Middle frontal gyrus (tissue), 1 donor: Measurements from ENCODE around the gene LCK.
A peak's percentile ranks its signal among the peaks of the same experiment; 100 is the strongest.
"Not testable (repeated sequence)": the region's sequence is repeated elsewhere in the genome, so short reads cannot be mapped to it uniquely, and the experiment has no call there.

Experiments
- DNase-seq: peaks from one replicate; pipeline ENCODE4 v3.0.0-alpha.2; 2015; ENCODE audit warnings: low spot score; ENCODE audit errors: extremely low spot score

LCK gene

DNA sequence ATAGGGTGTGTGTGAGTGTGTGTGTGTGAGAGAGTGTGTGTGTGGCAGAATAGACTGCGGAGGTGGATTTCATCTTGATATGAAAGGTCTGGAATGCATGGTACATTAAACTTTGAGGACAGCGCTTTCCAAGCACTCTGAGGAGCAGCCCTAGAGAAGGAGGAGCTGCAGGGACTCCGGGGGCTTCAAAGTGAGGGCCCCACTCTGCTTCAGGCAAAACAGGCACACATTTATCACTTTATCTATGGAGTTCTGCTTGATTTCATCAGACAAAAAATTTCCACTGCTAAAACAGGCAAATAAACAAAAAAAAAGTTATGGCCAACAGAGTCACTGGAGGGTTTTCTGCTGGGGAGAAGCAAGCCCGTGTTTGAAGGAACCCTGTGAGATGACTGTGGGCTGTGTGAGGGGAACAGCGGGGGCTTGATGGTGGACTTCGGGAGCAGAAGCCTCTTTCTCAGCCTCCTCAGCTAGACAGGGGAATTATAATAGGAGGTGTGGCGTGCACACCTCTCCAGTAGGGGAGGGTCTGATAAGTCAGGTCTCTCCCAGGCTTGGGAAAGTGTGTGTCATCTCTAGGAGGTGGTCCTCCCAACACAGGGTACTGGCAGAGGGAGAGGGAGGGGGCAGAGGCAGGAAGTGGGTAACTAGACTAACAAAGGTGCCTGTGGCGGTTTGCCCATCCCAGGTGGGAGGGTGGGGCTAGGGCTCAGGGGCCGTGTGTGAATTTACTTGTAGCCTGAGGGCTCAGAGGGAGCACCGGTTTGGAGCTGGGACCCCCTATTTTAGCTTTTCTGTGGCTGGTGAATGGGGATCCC is 22.5 kb downstream of the LCK start:
- DNase-seq: no peak

- no peak for DNase-seq
Observed at GRCh38 chr1:32274646-32275340, 23.7 kb downstream of the LCK start.

GRCh38 chr1:32275424-32275823 is 24.4 kb downstream of the LCK start:
- no peak for DNase-seq

GRCh38 chr1:32276032-32276782 is 25.1 kb downstream of the LCK start:
- no peak for DNase-seq

DNA sequence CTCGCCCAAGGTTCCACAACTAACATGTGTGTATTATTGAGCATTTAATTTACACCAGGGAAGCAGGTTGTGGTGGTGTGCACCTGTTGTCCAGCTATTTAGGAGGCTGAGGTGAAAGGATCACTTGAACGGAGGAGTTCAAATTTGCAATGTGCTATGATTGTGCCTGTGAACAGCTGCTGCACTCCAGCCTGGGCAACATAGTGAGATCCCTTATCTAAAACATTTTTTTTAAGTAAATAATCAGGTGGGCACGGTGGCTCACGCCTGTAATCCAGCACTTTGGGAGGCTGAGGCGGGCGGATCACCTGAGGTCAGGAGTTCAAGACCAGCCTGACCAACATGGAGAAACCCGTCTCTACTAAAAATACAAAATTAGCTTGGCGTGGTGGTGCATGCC is 33.7 kb downstream of the LCK start:
- DNase-seq: not testable (repeated sequence)

DNA sequence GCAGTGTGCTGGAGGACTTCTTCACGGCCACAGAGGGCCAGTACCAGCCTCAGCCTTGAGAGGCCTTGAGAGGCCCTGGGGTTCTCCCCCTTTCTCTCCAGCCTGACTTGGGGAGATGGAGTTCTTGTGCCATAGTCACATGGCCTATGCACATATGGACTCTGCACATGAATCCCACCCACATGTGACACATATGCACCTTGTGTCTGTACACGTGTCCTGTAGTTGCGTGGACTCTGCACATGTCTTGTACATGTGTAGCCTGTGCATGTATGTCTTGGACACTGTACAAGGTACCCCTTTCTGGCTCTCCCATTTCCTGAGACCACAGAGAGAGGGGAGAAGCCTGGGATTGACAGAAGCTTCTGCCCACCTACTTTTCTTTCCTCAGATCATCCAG is 34.6 kb downstream of the LCK start:
- no peak for DNase-seq

DNA sequence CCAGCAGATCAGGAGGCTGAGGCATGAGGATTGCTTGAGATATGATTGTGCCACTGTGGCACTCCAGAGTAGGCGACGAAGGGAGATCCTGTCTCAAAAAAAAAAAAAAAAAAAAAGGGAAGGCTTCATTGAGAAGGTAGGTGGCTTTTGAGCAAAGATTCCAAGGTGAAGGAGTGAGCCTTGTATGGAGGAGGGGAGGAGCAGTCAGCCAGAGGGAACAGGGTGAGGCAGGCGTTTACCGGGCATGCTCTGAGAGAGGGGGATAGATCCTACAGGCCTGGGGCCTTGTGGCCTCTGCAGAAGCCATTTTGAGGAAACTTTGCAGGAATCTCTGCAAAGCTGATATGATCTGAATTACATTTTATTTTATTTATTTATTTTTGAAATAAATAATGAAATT is 35.7 kb downstream of the LCK start:
- DNase-seq: no peak

DNA sequence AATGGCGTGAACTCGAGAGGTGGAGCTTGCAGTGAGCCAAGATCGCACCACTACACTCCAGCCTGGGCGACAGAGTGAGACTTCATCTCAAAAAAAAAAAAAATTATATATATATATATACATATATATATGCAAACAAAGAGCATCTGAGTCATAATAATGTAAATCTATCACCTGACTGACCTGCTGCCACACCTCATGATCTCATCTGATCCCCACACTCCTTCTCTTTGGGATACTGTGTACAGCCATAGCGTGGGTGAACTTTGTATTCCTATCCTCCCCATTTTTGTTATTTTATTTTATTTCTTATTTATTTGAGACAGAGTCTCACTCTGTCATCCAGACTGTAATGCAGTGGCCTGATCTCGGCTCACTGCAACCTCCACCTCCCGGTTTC is 38.2 kb downstream of the LCK start:
- no peak for DNase-seq

DNA sequence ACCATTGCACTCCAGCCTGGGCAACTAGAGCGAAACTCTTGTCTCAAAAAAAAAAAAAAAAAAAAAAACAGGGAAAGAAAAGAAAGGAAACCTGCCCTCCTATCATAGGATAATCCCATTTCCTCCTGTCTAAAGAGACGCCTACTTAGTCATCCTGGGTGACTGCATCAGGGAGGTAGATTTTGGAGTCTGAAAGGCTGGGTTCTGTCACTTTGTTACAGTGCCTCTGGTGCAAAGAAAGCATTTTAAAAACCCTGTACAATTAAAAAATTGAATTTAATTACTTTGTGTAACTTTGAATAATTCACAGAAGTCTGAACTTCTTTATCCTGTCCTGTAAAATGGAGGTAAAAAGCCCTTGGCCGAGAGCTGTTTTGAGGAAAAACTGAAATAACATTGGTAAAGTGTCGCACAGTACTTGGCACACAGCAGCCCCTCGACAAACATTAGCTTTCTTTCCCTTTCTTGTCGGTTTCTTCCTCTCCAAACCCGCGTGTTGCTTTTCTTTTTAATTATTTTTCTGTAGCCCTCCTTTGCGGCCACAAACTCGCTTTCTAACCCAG is 40.2 kb downstream of the LCK start:
- no peak for DNase-seq

DNA sequence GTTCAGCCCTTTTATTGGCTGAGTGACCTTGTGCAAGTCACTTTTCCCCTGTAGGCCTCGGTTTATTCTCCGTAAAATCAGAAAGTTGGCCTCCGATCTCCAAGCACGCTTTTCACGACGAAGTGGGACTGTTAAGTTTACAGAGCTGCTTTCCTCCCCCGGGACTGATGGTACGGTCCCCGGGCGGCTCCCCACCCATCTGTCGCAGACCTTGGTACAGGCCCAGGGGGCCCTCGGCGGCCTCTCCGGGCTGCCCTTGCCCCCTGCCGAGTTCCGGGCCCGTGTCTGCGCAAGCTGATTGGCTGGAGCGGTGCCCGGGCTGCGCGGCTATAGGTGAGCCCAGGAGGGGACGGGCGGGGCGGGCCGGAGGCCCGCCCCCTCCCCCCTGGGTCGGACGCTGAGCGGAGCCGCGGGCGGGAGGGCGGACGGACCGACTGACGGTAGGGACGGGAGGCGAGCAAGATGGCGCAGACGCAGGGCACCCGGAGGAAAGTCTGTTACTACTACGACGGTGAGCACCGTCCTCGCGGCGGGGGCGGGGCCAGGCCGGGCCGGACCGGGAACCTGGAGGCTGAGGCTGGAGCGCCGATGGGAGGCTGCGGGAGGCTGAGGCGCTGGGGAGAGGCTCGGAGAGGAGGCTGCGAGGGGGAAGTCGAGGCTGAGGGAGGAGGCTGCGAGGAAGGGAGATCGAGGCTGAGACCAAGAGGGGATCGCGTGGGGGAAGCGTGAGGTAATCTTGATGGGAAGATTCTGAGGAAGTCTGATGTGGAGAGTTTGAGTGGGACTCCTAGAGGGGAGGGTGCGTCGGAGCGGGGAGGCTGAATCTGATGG is 40.9 kb downstream of the LCK start, which contains the start of gene HDAC1:
Gene HDAC1 (plus strand): TSS at position 376 of the 831 bp plus-strand sequence. CDS start 87 bp downstream, at position 463.
- DNase-seq: peak; percentile 69

DNA sequence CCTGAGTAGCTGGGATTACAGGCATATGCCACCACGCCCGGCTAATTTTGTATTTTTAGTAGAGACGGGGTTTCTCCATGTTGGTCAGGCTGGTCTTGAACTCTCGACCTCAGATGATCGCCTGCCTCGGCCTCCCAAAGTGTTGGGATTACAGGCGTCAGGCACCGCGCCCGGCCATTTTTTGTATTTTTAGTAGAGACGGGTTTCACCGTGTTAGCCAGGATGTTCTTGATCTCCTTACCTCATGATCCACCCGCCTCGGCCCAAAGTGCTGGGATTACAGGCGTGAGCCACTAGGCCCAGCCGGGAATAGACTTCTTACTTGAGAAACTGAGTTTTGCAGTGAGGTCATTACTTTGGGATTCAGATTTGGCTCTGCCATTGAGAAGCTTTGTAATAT is 47.1 kb downstream of the LCK start:
- DNase-seq: not testable (repeated sequence)

- DNase-seq: no peak
Observed at GRCh38 chr1:32299327-32299726, 48.3 kb downstream of the LCK start.

- DNase-seq: no peak
Observed at GRCh38 chr1:32303358-32303757, 52.3 kb downstream of the LCK start.

DNA sequence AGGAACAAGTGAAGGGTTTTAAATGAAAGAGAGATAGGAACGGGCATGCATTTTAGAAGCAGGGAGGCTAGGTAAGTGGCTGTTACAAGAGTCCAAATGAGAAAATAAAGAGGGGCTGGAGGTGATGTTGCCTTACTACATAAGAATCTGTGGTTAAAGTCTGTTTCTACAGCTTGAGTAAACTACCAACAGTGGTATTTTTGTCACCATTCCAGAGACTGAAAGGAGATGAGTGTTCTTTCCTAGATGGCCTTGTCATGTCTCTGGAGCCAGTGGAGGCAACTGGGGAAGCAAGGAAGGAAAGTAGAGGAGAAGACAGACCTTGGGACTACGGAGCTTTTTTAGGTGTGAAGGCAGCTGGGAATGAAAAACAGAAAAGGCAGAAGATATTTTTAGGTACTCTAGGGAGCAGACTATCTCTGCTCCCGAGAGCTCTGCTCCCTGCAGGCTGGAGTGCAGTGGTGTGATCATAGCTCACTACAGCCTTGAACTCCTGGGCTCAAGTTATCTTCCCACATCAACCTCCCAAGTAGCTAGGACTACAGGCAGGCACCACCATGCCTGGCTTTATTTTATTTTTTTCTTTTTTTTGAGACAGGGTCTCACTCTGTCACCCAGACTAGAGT is 53.0 kb downstream of the LCK start:
- DNase-seq: no peak

DNA sequence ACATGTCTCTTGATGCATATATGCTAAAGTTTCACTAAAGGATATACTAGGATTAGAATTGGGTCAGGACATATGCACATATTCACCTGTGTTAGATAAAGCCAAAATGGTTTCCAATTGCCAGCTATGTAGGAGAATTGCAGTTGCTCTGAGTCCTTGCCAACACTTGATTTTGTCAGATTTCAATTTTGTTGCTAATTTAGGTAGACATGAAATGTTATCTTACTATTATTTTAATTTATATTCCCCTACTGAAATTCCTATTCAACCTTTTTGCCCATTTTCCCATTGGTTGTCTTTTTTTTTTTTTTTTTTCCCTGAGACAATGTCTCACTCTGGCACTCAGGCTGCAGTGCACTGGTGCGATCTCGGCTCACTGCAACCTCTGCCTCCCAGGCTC is 54.2 kb downstream of the LCK start:
- no peak for DNase-seq

- no peak for DNase-seq
Observed at GRCh38 chr1:32307324-32307723, 56.3 kb downstream of the LCK start.

DNA sequence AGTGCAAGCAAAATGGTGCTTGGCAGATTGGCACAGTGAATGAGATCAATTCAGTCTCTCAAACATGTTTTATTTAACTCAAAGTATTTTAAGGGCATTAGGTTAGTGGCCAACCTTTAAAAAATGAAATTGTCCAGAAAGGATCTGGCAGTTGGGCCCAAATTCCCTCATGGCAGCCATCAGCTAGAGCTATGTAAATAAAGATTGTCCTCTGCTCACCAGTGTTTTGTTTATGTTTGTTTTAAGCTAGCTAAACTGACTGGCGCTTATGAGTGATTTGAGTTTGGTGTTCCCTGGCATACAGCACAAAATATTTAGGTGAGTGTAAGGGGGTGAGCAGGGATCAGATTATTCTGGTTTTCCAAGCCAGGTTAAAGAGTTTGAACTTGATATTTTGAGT is 58.9 kb downstream of the LCK start:
- no peak for DNase-seq

DNA sequence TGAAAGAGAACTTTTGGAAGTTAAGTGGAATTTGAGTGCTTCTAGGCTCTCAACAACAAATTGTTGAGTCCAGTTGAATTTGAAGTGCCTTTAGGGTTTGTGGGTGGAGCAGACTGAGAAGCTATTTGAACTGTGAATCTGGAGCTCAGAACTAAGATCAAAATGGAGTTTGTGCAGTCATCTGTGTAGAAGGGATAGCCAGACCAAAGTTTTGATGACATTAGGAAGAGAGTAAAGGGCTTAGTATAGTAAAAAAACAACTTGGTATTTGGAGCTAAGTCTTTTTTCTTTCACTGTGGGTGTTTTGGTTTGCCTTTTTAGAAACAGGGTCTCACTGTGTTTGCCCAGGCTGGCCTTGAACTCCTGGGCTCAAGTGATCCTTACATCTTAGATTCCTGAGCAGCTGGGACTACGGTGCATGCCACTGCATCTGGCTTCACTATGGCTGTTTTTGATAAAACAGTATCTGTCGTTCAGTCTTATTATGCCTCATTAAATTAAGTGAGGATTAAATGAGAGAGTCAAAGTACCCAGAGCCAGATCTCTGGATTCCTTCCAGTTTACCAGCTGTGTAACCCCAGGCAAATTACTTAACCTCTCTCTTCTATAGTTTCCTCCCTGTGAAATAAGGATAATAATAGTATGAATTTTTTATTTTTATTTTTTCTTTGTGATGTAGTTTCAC is 60.8 kb downstream of the LCK start:
- no peak for DNase-seq

DNA sequence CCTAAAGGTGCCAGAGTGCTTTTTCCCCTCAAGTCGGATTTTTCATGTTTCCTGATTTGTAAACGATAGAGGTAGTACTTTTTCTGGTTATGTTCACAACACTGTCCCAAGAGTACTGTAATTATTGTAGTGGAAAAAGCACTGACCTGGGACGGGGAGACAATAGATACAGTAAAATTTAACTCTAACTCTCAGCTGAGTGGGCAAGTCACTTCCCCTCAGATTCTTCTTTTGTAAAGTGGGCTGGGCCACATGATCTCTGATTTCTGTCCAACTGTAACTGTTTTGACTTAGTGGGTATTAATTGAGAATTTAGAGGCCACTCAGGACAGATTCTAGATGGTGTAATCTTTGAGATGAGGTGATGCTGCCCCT is 65.8 kb downstream of the LCK start:
- DNase-seq: no peak
